Measurements from ENCODE around the gene IGF1R.

- TF ChIP-seq CTCF (IDR thresholded peaks at IDR 0.05): no peak
- TF ChIP-seq EP300 (IDR thresholded peaks at IDR 0.05): no peak
Measured at GRCh38 chr15:98759277-98759676, 110.9 kb downstream of the IGF1R start.
